ENCODE results near the gene RANBP3. TPM values are rescaled to one million over a fixed set of nuclear protein-coding genes. Genes with fewer than 3 reads are reported as not detected.

RANBP3 gene
- total and polyA plus RNA-seq, 2 of the 8 experiments (the other 6 are each of a cell fraction or from before 2014, with no cell fraction given), result 95.4 to 122 TPM

DNA sequence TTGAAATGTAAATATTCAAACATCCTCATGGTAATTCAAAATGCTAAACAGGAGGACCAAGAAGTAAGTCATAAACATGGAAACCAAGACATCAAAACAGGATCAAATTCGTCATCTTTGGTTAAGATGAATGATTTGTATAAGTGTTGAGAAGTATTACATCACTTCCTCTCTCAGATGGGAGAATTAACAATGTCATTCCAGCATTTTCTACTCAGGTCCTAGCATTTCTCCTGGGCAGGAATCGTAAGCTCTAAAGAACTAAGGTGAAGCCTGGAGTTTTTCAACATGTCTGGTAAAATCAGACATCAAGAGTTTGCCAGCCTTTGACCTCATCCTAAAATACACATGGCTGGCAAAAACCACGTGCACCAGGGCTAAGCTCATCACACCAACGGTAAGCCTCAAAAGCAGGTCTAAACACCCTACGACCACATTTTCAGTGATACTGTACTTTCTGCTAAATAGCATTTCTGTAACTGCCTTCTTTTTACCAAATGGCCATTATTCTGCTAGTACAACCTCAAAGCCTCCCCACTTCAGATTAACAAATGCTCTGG lies 24.8 kb downstream of the RANBP3 start (continued):
- TF ChIP-seq, protein P1, sequence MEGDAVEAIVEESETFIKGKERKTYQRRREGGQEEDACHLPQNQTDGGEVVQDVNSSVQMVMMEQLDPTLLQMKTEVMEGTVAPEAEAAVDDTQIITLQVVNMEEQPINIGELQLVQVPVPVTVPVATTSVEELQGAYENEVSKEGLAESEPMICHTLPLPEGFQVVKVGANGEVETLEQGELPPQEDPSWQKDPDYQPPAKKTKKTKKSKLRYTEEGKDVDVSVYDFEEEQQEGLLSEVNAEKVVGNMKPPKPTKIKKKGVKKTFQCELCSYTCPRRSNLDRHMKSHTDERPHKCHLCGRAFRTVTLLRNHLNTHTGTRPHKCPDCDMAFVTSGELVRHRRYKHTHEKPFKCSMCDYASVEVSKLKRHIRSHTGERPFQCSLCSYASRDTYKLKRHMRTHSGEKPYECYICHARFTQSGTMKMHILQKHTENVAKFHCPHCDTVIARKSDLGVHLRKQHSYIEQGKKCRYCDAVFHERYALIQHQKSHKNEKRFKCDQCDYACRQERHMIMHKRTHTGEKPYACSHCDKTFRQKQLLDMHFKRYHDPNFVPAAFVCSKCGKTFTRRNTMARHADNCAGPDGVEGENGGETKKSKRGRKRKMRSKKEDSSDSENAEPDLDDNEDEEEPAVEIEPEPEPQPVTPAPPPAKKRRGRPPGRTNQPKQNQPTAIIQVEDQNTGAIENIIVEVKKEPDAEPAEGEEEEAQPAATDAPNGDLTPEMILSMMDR (IDR thresholded peaks at IDR 0.05; ENCODE audit: control extremely low read depth in 1 of 3, insufficient read depth in 1 of 3, low read depth in 1 of 3, low read length in 3 of 3), result no peak
- TF ChIP-seq TAF1 (IDR thresholded peaks at IDR 0.05; ENCODE audit: low read depth, low read length), result no peak
- TF ChIP-seq EZH2 (IDR thresholded peaks at IDR 0.05; ENCODE audit: low read depth, low read length, severe bottlenecking), result no peak
- TF ChIP-seq POLR2A (IDR thresholded peaks at IDR 0.05; ENCODE audit: control extremely low read depth in 1 of 2, low read depth in 2 of 2, low read length in 2 of 2), result no peak
- no peak for TF ChIP-seq GTF2F1 (IDR thresholded peaks at IDR 0.05; ENCODE audit: borderline replicate concordance, low read depth, low read length)
- no peak for TF ChIP-seq SRF (IDR thresholded peaks at IDR 0.05; ENCODE audit: low read depth, low read length)
- no peak for TF ChIP-seq HDAC2 (IDR thresholded peaks at IDR 0.05; ENCODE audit: borderline replicate concordance in 1 of 2, low read depth in 2 of 2, low read length in 2 of 2)

All from H1 (cell line).